Stromal cell of bone marrow (primary cell): ENCODE results near the gene RRAS.

Source experiments
- DNase-seq: peaks from one replicate; pipeline ENCODE4 v3.0.0-alpha.2; 2012; ENCODE audit warnings: low read depth

The RRAS gene

DNA sequence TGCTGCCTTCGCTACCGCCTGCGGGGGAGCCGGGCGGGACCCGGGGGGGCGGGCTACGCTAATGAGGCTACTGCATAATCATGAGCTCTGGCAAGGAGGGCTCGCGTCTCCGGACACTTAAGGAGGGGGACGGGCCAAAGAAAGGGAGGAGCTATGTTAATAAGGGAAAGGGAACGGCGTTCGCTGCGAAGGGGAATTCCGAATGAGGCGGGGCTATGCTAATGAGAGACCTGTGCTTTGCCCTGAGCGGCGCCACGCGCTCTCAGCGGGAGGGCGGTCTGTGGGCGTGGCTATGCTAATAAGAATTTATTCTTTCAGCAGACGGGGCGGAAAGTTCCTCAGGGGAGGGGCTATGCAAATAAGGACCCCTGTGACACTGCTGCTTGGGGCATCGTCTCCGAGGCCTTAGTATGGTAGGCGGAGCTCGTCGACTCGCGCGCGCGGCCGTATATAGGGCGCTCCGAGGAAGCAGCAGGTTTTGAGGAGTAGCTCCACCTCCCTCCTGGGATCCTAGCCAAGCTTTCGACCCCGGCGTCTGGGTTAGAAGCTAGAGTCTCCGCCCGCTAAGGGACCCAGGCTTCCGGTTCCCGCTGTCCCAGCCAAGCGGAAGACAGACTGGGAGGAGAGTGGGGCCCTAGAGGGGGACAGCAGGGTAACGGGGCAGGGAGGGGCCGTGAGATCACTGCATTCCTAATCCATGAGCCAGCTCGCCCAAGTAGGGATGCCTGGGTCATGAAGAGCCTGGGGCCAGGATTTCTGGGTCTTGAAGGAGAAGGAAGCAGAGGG lies at the start of gene RRAS:
RRAS (minus strand) TSS at position 31 of the 786 bp plus-strand sequence. CDS start 45 bp downstream, outside the sequence.
- DNase-seq = peak; percentile 100

DNA sequence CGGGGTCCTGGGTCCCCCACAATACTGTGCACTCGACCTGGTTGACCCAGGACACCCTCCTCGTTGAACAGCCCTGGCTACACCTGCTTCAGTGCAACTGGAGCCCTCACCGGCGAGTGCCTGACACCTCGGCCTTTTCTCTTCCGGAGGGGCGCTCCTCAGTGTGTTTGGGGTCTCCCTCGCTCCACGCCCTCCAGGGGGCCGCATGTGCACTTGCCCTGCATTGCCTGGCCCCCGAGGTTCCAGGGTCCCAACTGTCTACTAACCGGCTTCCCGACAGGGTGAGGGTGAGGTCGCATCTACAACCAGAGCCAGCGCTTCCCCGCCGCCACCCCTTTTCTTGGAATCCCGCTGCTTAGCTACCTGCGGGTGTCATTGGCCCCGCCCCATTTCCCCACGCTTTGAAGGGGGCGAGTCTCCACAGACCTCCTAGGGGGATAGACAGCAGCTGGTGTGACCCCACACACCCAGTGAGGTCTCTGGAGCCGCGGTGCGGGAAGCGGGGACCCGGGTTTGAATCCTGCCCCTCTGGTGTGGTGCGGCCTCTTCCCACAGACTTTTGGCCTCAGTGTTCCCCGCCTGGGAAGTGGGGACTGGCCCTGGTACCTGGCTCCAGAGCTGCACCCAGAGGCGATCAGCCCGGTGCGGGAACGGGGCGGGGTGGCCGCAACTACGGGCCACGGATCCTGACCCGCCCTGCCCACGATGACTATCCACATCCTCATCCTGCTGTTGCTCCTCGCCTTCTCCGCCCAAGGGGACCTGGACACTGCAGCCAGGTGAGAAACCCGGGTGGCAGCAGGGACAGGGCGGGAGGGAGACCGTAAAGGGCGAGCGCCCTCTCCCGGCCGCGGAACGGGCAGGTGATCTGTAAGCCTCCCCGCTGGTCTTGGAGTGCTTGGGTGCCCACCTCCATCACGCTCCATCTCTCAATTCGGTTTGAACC lies 49.5 kb upstream of the RRAS start, which contains the start of gene ADM5:
ADM5 (plus strand) TSS at position 462 of the 946 bp plus-strand sequence; CDS start at position 706, 244 bp downstream.
- DNase-seq = no peak

DNA sequence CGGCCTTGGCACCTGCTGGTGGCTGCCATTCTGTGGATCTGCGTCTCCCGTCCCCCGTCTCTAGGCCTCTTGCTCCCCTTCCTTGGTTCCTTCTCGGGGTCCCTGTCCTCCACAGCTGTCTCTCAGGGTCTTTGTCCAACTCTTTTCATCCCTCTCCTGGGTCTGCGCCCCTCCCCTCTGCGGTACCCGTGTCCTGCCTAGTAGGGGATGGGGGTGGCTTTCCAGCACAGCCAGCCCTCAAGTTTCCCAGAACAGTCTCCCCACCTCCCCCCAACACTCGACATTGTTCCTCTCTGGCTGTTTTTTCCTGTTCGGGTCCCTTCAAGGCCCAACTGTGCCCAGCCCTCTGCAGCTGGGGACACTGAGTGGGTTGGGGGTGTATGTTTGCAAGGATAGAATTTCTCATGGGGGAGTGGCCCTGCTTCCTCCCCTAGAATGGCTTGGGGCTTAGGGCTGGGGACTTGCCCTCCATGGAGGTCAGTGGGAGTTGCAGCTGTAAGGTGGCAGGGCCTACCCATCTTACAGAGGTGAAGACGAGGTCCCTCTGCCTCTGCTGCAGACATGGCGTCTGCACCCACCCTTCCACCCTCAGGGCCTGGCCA lies 48.7 kb upstream of the RRAS start:
- no peak for DNase-seq

DNA sequence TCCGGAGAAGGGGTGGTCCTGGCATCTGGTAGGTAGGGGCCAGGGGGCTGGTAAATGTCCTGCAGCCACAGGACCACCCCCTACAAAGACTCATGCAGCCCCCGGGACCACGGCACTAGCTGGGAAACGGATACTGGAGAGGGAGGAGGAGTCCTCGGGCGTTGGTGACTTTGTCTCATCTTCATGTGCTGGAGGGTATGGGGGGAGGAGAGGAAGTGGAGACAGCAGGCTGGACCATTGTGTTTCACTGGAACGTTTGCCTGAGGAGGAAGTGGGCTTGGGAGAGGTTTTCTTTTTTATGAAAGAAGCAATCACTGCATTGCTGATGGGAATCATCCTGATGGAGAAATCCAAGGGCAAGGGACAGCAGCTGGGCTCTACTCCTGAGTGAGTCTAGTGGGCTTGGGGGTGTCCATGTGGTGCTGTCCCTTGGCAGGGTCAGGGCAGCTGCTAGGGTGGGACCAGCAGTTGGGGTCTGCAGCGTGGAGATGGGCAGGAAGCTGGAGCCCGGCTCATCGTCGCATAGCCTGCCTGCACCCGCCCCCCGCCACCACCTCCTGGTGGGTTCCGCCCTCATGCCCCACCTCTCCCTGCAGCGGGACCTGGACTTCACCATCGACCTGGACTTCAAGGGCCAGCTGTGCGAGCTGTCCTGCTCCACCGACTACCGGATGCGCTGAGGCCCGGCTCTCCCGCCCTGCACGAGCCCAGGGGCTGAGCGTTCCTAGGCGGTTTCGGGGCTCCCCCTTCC lies 47.8 kb upstream of the RRAS start:
- DNase-seq = no peak

DNA sequence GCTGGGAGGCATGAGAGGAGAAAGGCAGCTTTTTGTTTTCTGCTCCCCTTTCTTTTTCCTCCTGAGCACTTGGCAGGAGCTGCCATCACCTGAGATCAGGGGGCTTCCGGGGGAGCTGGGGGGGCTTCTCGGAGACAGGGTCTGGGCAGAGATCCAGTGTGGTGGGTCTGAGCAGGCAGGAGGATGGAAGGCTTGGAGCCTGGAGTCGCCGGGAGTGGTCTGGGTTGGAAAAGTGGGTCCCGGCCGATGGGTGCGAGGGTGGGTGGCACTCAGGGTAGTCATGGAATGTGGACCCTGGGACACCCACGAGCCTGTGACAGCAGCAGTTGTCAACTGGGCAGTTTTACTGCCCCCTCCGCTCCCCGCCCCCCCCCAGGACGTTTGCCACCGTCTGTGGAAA lies 47.2 kb upstream of the RRAS start:
- DNase-seq = no peak

DNA sequence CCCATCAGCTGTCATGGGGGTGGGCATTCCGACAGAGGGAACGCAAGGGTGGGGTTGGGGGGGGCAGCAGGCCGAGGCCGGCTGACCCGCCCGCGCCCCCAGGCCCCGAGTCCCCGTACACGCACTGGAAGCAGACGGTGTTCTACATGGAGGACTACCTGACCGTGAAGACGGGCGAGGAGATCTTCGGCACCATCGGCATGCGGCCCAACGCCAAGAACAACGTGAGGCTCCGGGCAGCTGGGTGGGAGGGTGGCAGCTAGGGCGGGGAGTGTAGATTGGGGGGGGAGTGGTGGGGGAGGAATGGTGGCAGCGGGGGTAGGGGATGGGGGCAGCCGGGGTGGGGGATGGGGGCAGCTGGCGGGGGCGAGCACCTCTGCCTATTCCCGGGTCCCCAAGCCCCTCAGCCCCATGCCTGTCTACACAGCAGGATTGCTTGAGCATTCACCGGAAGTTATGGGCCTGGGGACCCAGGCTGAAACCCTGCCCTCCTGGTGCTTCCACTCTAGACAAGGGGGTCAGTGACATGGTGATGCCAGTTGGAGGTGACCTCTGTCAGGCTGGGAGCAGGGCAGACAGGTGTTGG lies 46.7 kb upstream of the RRAS start:
- DNase-seq = no peak

DNA sequence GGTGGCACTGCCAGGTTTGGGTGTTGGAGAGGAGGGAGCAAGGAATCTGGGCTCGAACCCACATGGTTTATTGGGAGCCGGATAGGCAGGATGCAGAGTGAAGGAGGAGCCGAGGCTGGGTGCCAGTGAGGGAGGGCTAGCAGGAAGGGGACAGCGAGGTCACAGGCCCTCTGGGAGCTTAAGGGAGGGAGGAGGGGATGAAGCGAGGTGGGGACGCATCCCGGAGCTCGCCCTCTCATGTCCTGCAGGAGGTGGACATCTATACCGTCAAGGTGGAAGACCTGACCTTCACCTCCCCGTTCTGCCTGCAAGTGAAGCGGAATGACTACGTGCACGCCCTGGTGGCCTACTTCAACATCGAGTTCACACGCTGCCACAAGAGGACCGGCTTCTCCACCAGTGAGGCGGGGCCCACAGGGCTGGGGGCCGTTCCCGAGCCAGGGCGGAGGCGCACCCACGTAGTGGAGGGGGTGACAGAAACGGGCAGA lies 45.9 kb upstream of the RRAS start:
- DNase-seq = no peak

DNA sequence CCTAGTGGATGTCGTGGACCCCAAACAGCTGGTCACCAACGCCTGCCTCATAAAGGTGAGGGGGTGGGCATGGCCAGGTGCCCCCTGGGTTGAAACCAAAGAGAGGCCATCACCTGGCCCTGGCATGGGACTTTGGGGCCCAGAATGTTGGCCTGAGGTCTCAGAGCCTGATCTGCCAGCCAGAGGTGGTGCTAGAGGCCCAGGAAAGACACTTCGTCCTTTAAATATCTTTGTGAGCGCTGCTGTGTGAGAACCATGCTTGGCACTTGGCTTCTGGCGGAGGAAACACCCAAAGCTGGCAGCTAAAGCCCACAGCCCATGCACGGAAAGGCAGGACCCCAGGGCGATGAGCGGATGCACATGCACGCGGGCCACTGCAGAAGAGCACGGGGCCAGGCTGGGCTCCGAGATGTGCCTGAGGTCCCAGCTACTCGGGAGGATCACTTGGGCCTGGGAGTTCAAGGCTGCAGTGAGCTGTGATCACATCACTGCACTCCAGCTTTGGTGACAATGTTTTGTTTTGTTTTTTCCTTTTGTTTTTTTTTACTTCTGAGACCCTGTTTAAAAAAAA lies 45.1 kb upstream of the RRAS start:
- no peak for DNase-seq

DNA sequence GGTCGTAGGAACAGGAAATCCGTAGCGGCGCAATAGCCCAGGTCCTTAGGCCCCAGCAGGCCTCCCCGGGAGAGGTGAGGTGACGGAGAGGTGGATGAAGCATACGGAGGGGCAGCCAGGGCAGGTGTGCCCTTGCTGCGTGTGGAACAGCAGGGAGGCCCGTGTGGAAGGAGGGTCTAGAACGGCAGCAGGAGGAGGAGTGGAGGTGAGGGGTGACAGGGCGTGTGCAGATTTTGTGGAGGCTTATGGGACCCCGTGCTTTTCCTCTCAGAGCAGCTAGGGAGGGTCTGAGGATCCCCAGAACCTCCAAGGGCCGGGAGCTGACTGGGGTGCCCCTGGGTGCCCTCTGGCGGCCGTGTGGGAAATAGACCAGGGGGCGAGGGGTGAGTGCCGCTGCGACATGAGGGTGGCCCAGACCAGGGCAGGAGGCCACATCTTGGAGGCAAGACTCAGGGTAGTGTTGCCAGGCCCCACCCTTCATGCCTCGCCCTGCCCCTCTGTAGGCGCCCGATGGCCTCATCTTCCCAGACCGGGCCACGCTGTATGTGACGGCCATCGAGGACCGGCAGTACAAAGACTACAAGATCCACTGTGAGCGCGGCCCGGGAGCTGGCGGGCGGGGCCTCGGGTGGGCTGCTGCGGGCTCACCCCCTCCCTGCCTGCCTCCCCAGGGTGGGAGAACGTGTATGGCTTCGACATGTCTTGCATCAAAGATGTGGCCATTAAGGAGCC lies 44.5 kb upstream of the RRAS start:
- DNase-seq = no peak

DNA sequence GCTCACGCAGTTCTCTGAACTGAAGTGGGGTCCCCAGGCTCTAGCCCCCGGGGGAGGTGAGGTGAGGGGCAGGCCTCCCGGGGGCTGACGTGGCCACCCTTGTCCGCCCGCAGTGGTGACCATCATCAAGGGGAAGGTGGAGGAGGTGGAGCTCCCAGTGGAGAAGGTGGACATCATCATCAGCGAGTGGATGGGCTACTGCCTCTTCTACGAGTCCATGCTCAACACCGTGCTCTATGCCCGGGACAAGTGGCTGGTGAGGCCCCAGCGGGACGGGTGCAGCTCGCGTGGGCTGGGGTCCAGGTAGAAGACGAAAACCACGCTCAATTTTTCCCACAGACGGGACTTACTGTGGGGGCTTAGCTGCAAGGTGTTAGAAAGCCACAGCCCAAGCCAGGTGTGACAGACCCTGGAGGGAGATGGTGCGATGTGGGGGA lies 43.9 kb upstream of the RRAS start:
- no peak for DNase-seq

DNA sequence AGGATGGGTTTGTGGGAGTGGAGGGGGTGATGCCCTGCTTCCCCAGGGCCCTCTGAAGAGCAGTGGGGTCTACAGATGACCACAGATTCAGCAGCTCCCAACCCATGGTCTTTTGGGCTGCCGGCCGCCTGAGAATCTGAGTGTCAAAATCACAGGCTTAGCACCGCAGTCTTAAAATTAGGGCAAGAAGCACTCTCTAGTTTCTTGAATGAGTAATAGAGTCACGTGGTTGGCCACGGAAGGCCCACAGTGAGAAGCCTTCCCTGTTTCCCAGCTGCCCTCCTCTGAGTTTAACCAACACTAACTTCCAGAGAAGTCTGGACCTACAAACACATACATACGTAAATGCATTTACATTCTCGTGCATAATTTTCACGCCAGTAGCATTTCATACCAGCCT lies 42.3 kb upstream of the RRAS start:
- no peak for DNase-seq

DNA sequence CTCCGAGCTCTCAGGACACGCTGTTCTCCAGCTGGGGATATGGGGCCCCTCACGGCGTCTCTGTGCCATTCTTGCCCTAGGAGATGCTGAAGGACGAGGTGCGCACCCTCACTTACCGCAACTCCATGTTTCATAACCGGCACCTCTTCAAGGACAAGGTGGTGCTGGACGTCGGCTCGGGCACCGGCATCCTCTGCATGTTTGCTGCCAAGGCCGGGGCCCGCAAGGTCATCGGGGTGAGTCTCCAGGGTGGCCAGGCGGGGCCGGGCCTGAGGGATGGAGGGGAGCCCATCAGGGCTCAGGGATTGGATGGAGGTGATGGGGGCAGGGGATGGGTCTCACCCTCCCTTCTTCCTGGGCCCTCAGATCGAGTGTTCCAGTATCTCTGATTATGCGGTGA lies 41.9 kb upstream of the RRAS start:
- no peak for DNase-seq

DNA sequence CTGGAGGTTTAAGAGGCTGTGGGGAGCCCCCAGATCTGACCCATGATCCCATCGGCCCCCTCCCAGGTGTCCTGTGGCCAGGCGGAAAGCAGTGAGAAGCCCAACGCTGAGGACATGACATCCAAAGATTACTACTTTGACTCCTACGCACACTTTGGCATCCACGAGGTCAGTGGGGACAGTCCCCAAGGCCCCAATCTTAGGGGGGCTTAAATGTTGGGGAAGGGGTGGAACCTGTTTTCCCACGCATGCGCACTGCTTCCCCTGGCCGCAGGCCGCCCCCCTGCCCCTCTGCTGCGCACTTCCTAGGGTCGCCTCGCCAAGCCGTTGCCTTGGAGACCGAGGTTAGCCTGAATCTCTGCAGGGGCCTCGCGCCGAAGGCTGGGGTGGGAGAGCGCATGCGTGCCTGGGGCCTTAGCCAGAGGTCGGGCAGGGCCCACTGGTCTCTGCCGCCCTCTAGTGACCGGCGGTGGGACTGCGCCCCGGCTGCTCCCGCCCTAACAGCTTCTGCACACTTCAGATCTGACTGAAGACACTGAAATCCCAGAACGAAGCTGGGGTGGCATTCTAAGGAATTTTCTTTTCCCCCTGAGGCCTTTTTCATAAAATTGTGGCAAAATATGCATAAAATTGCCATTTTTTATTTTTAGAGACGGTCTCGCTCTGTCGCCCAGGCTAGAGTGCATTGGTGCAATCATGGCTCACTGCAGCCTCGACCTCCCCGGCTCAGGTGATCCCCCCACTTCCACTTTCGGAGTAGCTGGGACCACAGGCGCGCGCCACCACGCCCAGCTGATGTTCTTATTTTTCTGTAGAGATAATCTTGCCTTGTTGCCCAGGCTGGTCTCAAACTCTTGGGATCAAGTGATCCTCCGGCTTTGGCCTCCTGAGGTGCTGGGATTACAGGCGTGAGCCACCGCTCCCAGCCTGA lies 40.7 kb upstream of the RRAS start:
- no peak for DNase-seq

DNA sequence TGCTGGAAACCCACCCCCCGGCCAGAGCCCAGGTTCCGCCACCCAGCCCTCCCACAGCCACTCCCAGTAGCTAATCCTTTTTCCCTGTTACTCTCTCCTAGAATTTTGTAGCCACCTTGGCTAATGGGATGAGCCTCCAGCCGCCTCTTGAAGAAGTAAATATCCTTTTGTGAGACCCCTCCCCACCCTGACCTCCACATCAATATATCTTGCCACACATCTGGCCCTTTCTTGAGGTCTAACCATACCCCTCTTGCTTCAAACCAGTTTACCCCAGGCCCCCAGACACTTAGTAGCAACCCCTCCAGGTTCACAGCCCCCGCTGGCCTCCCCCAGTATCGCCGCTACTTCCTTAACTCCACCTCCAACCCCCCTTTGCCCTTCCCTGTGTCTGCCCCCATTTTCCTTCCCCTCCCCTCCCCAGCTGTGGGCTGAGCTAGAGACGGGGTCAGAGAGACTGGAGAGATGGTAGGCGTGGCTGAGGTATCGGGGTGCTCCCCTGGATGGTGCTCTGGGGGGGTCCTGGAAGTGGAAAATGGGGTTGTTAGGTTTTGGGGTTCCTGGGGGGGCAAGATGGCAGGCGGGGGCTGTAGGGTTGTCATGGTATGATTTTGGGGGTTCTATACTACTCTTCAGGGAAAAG lies 39.9 kb upstream of the RRAS start:
- DNase-seq = no peak

DNA sequence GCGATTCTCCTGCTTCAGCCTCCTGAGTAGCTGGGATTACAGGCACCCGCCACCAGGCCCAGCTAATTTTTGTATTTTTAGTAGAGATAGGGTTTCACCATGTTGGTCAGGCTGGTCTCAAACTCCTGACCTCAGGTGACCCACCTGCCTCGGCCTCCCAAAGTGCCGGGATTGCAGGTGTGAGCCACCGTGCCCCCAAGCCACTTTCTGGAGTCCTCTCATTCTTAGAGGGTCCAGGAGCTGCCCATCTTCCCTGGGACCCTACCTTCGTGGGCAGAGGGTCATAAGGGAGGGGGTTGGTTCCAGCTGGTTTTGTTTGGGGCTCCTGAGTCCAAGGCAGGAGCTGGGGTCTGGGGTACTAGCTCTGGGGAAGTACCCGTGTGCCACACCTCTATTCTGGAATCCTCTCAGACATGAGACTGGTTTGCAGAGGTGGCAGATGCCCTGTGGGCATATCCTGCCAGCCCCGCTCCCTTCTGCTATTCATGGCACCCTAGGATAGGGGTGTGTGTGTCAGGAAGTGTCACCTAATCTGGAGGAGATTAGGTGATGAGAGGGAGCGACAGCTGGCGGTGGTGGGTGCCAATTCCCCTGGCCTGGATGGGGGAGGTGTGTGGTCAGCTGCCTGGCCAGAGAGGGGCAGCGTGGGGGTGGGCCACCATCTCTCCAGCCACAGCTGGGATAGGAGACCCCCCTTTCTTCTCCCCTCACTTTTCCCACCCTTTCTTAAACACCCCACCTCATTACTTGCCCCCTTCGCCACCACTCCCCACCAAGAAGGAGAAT lies 39.2 kb upstream of the RRAS start:
- no peak for DNase-seq

DNA sequence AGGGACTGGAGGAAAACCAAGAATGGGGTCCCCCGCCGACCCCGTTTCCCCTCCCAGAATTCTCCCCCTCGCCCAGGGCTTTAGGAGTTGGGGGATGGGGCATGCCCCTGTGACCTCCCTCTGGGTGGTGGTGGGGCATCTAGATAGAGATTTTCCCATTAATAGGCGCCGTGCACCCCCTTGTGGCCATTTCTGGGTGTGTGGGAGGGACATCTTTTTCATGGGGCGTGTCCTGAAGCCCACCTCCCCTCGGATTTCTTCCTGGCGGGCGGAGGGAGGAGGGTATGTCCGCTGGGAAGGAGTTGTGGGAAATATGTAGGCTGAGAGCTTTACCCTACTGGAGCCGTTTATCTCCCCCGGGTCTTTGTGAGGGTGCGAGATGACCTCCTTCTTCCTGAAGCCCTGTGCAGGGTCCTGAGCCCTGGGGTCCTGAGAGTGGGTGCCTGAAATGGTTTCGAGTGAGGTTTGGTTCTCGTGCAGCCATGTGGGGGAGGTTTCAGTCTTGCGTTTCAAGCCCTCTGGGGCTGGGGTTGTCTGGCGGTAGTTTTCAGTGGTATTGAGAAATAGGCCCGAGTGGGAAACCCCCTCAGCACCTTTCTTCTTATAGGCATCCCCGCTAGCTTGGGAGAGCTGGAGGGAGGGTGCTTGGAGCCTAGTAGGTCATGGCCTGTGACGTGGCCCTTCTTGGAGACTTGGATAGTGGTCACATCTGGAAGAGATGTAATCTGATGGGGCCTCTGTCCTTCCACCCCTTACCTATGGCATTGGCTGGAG lies 38.1 kb upstream of the RRAS start:
- no peak for DNase-seq
